Motor neuron (in vitro differentiated cells): Measurements from ENCODE around the gene PGBD1. TPM values are rescaled to one million over a fixed set of nuclear protein-coding genes. Genes with fewer than 3 reads are reported as not detected.
A peak's percentile ranks its signal among the peaks of the same experiment; 100 is the strongest.
"Not testable (repeated sequence)": the region's sequence is repeated elsewhere in the genome, so short reads cannot be mapped to it uniquely, and the experiment has no call there.

Experiments used
- ATAC-seq, 8 experiments: fragments of 200-7000 bp; cut with Tn5 transposase; replicated peaks in 6 of 8; 2 replicates each; pipeline ENCODE4 v1.8.0; 2021; ENCODE audit warnings: mild to moderate bottlenecking in 8 of 8, moderate library complexity in 8 of 8
- H3K27ac ChIP-seq, 2 donors: fragments of 250-450 bp; sonication (Bioruptor Pico); 2 replicates each; pipeline ENCODE4 v1.9.0; 2021; ENCODE audit warnings: antibody characterized with exemption in 2 of 2, mild to moderate bottlenecking in 2 of 2, moderate library complexity in 1 of 2
- H3K4me1 ChIP-seq, 2 donors: fragments of 250-450 bp; sonication (Bioruptor Pico); replicated peaks in 1 of 2; 2 replicates each; pipeline ENCODE4 v1.6.1; 2021; ENCODE audit warnings: antibody characterized with exemption in 2 of 2, mild to moderate bottlenecking in 2 of 2, moderate library complexity in 1 of 2
- H3K4me3 ChIP-seq, 5 donors: fragments of 250-450 bp; sonication (Bioruptor Pico); 2 replicates each; pipeline ENCODE4 v1.9.0; 2021; ENCODE audit warnings: antibody characterized with exemption in 5 of 5, mild to moderate bottlenecking in 5 of 5, moderate library complexity in 4 of 5
- whole genome bisulfite sequencing, 10 experiments: fragments of 450-650 bp; shearing (Covaris generic); methylation state at CpG; one replicate each; pipeline ENCODE4 v1.0.0; 2022; 5-methylcytosine and 5-hydroxymethylcytosine counted together
- in situ Hi-C, 9 experiments: fragments of 400-800 bp; cut with MboI; loops; one replicate each; pipeline ENCODE4 v1.15.0; 2021; ENCODE audit warnings: low sequenced_read_pairs in 9 of 9, low pct_unique_long_range_greater_than_20kb in 2 of 9; ENCODE audit not compliant: unreplicated experiment in 9 of 9
- total RNA-seq, 8 experiments: library from RNA; unstranded; fragments of 300-600 nt; gene quantifications; 2 replicates each; pipeline versions ENCODE4 v1.2.3 to v1.2.4, GENCODE V29; 2022

The PGBD1 gene
- total RNA-seq, 8 experiments from 2014 or later, result 0.81 to 11.5 (median 7.5) TPM

DNA sequence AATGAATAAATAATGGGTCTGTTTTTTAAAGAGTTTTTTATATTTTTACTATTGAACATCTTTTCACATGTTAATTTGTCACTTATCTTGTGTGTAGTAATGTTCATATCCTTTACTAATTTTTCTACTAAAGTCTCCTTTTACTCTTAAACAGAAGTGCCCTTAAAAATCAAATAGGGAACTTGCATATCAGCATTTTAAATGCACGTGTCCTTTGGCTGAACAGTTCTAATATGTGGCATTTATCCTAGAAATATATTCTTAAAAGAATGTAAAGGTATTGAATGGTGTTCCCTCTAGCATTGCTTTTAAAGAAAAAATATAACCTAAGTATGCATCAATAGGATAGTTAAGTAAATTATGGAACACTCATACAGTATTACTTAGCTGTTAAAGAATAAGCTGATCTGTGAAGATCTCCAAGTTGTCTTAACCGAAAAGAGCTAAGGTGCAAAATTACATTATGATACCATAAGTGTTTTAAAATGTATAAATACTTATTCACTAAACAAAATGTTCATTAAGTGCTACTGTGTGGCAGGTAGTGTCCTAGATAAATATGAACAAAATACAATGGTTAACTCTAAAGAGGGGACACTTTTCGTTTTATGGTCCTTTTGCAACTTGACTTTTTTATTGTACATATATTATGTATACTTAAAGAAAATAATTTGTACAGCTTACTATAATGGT is 631 bp upstream of the PGBD1 start:
- WGBS, 10 experiments, result 0 to 63% (median 29%) methylated on average over 1 to 3 of the region's 3 CpGs
- peak overlapping the region; percentile 46 to 83 (median 69) for H3K4me3 ChIP-seq
- no peak for ATAC-seq
- H3K27ac ChIP-seq, result no peak overlapping the region
- peaks cover 6 to 16% of the 10 kb centered on the region in 2 donors for H3K4me1 ChIP-seq
- in situ Hi-C loops, result no loop called here

DNA sequence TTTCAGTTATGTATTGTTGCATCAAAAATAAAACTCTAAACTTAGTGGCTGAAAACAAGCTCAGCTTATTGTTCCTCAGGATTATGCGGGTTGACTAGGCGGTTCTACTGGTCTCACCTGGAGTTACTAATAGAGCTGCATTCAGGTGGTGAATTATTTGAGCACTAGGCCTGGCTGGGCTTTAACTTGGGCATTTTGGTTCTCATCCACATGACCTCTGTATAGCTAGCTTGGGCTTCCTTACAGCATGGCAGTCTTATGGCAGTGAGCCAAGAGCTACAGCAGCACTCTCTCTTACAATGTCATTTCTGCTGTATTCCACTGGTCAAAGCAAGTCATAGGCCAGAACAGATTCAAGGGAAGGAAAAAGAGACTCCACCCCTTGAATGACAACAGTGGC is 1.6 kb downstream of the PGBD1 start:
- Histone ChIP-seq H3K4me1 (peaks cover 6 to 16% of the 10 kb centered on the region in 2 donors), H3K27ac (no peak overlapping the region), H3K4me3 (peak overlapping the region in 1 of 5 donors; percentile 69)
- ATAC-seq, result no peak
- in situ Hi-C loops, result no loop called here
- WGBS, 10 experiments, result 91 to 100% (median 100%) methylated on average over 1 to 2 of the region's 2 CpGs; no CpG with 5 or more reads in 2 of the 10 experiments

DNA sequence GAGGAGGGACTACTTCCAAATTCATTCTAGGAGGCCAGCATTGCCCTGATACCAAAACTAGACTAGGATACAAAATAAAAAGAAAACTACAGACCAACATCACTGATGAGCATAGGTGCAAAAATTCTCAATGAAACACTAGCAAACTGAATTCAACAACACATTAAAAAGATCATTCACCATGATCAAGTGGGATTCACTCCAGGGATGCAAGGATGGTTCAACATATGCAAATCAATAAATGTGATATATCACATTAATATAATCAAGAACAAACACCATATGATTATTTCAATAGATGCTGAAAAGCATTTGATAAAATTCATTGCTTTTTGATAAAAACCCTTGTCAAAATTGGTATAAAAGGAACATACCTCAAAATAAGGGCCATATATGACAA is 10.2 kb downstream of the PGBD1 start:
- in situ Hi-C loops, result no loop called here
- Histone ChIP-seq H3K4me1 (no peaks in the 10 kb centered on the region), H3K4me3 (no peak overlapping the region), H3K27ac (no peak overlapping the region)
- no peak for ATAC-seq

DNA sequence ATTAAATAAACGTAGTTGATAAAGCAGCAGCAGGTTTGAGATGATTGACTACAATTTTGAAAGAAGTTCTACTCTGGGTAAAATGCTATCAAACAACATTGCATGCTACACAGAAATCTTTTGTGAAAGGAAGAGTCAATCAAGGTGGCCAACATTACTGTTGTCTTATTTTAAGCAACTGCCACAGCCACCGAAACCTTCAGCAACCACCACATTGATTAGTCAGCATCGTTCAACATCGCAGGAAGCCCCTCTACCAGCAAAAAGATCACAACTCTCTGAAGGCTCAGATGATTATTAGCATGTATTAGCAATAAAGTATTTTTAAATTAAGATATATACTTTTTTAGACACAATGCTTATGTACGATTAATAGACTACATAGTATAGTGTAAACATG is 14.0 kb downstream of the PGBD1 start:
- WGBS, 10 experiments, result 87 to 100% (median 97%) methylated on average over 2 to 5 of the region's 5 CpGs
- in situ Hi-C loops, result no loop called here
- ATAC-seq, result no peak

DNA sequence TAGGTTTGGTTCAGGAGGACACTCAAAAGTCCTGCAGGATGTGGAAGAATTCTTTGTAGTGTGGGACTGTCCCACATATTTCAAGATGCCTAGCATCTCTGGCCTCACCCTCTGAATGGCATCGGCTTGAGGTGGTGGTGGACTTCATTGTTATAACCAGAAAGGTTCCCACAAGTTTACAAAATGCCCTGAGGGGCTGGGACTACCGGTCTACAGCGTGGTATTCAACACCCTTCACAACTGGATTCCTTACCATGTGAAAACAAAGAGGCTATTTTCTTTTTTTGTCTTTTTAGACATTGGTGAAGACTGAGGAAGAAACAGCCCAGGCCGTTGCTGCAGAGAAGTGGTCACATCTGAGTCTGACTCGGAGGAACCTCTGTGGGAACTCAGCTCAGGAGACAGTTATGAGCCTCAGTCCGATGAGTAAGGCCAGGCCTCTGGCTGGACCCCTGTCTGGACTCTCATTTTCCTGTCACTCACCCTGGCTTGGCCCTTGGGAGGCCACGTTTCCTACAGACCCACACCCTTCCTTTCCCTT is 15.2 kb downstream of the PGBD1 start:
- H3K4me3 ChIP-seq, result no peak overlapping the region
- 50 to 100% (median 83%) methylated on average over 1 to 7 of the region's 7 CpGs; no CpG with 5 or more reads in 1 of the 10 experiments for WGBS, 10 experiments
- no peak overlapping the region for H3K27ac ChIP-seq
- H3K4me1 ChIP-seq, result no peaks in the 10 kb centered on the region
- no peak for ATAC-seq
- in situ Hi-C loops, result no loop called here

More for the DNA sequence above, 14.0 kb downstream of the PGBD1 start:
- H3K27ac ChIP-seq, result no peak overlapping the region
- no peaks in the 10 kb centered on the region for H3K4me1 ChIP-seq
- H3K4me3 ChIP-seq, result no peak overlapping the region

DNA sequence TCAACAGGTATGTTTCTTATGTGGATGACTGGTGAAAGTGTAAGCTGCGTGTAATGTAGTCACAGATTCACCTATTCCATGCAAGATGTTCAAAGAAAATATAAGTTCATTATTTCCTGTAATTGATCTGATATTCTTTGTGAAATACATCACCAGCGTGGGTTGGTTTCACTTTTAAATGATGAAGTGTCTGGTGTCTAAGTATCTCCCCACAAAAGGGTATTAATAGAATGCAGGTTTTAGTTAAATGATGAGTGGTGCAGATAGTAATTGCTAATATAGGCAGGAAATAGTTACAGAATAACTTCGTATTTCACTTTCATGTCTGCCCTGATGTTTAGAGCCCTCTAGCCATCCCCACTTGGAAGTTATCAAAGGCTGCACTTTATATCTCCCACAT is 22.2 kb downstream of the PGBD1 start:
- no peak for ATAC-seq
- in situ Hi-C loops, result no loop called here
- WGBS, 10 experiments, result 79 to 100% (median 94%) methylated on average over 1 to 3 of the region's 3 CpGs; no CpG with 5 or more reads in 2 of the 10 experiments
- no peaks in the 10 kb centered on the region for H3K4me1 ChIP-seq
- no peak overlapping the region for H3K27ac ChIP-seq
- no peak overlapping the region for H3K4me3 ChIP-seq

DNA sequence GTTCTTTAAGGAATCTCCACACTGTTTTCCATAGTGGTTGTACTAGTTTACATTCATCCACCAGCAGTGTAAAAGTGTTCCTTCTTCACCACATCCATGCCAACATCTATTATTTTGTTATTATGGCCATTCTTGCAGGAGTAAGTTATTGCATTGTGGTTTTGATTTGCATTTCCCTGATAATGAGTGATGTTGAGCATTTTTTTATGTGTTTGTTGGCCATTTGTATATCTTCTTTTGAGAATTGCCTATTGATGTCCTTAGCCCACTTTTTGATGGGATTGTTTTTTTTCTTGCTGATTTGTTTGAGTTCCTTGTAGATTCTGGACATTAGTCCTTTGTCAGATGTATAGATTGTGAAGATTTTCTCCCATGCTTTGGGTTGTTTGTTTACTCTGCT is 25.0 kb downstream of the PGBD1 start:
- ATAC-seq, H3K4me3 ChIP-seq, H3K27ac ChIP-seq, H3K4me1 ChIP-seq, in situ Hi-C loops: not testable (repeated sequence)

DNA sequence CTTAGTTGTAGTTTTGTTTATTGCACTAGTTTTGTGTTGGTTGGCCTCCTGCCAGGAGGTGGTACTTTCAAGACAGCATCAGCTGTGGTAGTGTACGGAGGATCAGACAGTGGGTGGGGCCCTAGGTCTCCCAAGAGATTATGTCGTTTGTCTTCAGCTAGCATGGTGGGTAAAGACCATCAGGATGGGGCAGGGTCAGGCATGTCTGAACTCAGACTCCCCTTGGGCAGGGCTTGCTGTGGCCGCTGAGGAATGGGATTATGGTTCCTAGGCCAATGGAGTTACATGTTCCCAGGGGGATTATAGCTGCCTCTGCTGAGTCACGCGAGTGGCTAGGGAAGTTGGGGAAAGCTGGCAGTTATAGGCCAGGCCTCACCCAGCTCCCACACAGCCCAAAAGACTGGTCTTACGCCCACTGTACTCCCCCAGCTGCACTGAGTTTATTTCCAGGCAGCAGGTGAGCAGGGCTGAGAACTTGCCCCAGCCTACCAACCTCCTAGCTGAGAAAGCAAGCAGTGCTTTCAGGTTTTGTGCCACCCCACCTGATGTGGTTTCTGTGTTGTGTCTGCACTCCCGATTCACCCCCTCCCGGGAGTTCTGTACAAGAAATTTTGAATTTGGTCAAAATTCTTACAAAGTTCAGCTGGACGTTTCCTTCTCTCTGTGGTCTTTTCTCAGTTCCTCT is 29.9 kb downstream of the PGBD1 start:
- 72 to 100% (median 90%) methylated on average over 1 to 4 of the region's 9 CpGs; no CpG with 5 or more reads in 1 of the 10 experiments for WGBS, 10 experiments

DNA sequence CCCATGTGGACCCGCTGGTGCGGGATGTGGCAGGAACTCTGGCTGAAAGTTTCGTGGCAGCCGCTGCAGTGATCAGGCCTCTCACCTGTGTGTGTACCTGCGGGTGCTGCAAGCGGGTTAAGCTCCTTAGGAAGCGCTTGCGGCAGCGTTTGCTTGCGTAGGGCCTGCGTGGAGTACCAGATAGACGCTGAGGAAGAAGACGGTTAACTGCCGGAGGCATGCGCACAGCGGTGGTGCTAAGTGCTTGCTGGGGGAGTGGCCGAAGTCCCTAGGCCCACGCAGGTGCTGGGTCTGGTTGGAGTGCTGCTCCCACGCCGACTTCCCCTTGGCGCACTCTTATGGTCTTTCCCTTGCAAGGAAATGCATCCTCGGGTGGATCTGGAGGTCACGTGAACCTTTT is 31.6 kb downstream of the PGBD1 start:
- ATAC-seq, result no peak
- in situ Hi-C loops, result no loop called here
- no peak overlapping the region for H3K4me3 ChIP-seq
- no peaks in the 10 kb centered on the region for H3K4me1 ChIP-seq
- 70 to 100% (median 94%) methylated on average over 1 to 16 of the region's 23 CpGs; no CpG with 5 or more reads in 1 of the 10 experiments for WGBS, 10 experiments
- H3K27ac ChIP-seq, result no peak overlapping the region

More for the DNA sequence above, 29.9 kb downstream of the PGBD1 start:
- in situ Hi-C loops, result no loop called here
- H3K27ac ChIP-seq, result no peak overlapping the region
- H3K4me1 ChIP-seq, result no peaks in the 10 kb centered on the region
- peak in 1 of 8 experiments; percentile 18 for ATAC-seq
- no peak overlapping the region for H3K4me3 ChIP-seq

DNA sequence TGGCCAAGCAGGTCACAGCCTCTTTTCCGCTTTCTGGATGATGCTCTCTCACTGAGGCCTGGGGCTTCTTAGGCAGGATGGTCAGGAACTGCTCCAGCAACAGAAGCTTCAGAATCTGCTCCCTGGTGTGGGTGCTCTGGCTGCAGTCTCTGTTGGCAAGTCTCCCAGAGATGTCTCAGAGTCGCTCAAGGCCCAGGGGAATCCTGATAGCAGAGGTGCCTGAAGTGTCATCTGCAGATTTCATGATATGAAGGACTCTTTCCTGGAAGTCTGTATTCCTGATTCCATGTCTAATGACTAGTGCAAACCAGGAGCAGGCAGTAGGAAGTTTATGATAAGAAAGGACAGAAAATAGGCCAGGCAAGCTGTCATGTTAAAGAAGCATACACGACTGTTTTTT is 34.3 kb downstream of the PGBD1 start:
- Histone ChIP-seq H3K4me3 (no peak overlapping the region), H3K27ac (no peak overlapping the region), H3K4me1 (no peaks in the 10 kb centered on the region)
- in situ Hi-C loops, result no loop called here
- WGBS, 10 experiments, result 51 to 100% (median 77%) methylated on average over 1 to 3 of the region's 3 CpGs; no CpG with 5 or more reads in 2 of the 10 experiments
- no peak for ATAC-seq

DNA sequence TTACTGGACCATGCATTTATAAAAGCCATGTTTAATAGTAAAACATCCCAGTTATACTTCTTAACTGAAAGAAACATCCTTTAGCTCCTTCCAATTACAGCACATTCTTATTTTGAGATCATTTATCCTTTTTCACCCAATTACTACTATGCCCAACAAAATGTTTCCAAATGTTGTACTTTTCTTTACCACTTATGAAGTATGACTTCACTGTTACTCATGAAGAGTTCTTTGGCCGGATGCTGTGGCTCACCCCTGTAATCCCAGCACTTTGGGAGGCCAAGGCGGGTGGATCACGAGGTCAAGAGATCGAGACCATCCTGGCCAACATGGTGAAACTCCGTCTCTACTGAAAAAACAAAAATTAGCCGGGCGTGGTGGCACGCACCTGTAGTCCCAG is 36.5 kb downstream of the PGBD1 start:
- H3K4me3 ChIP-seq, H3K27ac ChIP-seq, H3K4me1 ChIP-seq, in situ Hi-C loops, ATAC-seq: not testable (repeated sequence)
- 66 to 100% (median 89%) methylated on average over 1 to 8 of the region's 8 CpGs; no CpG with 5 or more reads in 4 of the 10 experiments for WGBS, 10 experiments

DNA sequence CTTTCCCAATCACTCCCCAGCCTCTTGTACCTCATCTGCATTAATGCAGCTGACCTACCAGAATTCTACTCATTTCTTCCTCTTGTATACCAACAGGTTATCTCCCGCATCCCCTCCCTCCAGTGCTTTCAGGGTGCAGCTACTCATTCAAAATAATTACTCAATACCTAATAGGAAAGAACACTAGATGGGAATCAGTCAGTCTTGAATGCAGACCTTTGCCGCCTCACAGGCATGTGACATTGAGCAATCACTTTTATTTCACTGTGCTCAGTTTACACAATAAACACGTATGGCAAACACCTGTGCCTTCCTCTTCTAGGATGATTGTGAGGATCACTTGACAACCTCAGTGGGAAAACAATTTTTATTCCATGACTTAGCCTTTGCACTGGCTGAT is 41.3 kb downstream of the PGBD1 start:
- no peak for ATAC-seq
- WGBS, 10 experiments, result 20 to 100% (median 88%) methylated on average over 1 to 3 of the region's 3 CpGs
- no peak overlapping the region for H3K27ac ChIP-seq
- in situ Hi-C loops, result no loop called here
- no peak overlapping the region for H3K4me3 ChIP-seq
- H3K4me1 ChIP-seq, result no peaks in the 10 kb centered on the region

DNA sequence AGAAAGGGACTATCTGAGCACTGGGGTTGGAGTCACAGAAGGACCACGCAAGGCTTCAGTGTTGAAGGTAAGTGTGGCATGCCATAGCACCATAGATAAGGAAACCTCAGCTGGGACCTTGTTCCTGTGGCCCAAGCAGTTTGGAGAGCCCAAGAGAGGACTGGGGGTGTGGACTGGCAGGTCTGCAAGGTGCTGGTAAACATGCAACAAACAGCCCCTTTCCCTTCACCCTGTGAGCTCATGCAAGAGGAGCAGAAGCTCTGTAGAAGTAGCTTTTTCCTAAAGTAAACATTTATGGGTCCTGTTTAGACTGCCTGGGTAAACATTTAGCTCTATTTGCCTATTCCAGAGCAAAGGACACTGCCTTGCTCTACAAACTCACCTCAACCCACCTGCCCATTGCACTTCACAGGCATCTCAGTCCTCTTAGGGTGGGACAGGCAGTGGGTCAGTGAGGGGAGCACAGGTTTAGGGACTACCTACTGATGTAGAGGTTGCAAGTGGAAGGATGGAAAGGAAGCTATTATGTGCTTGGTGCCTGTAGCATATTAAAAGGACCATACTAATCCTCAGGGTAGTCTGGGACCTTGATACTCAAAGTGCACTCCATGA is 42.5 kb downstream of the PGBD1 start:
- Histone ChIP-seq H3K4me1 (no peaks in the 10 kb centered on the region), H3K27ac (no peak overlapping the region), H3K4me3 (no peak overlapping the region)
- in situ Hi-C loops, result no loop called here
- ATAC-seq, result no peak
- WGBS, 10 experiments, result 82 to 100% (median 100%) methylated on average over 1 of the region's 1 CpG; no CpG with 5 or more reads in 2 of the 10 experiments
